Mucosa of descending colon (tissue), 3 donors: ENCODE measurements around the gene PDLIM7. TPM values are rescaled to one million over a fixed set of nuclear protein-coding genes. Genes with fewer than 3 reads are reported as not detected.
A peak's percentile ranks its signal among the peaks of the same experiment; 100 is the strongest.

Source experiments
- ATAC-seq: fragments of 200-7000 bp; cut with Tn5 transposase; one replicate; pipeline ENCODE4 v1.9.1; 2020; ENCODE audit warnings: mild to moderate bottlenecking, moderate library complexity
- DNase-seq, 3 donors: peaks; one replicate each; pipeline ENCODE4 v3.0.0-alpha.2; 2020
- H3K36me3 ChIP-seq: fragments of 200-600 bp; one replicate; pipeline ENCODE4 v1.8.0; 2021; ENCODE audit warnings: low read depth, mild to moderate bottlenecking
- H3K4me1 ChIP-seq: fragments of 200-600 bp; one replicate; pipeline ENCODE4 v1.8.0; 2021; ENCODE audit warnings: low read depth, mild to moderate bottlenecking
- H3K4me3 ChIP-seq: fragments of 200-600 bp; one replicate; pipeline ENCODE4 v1.8.0; 2021; ENCODE audit warnings: mild to moderate bottlenecking
- H3K9me3 ChIP-seq: fragments of 200-600 bp; one replicate; pipeline ENCODE4 v1.8.0; 2021; ENCODE audit warnings: mild to moderate bottlenecking
- CTCF ChIP-seq: fragments of 200-600 bp; IDR thresholded peaks from one replicate; pipeline ENCODE4 v1.8.0; 2022; ENCODE audit warnings: antibody characterized with exemption, mild to moderate bottlenecking
- intact Hi-C, 2 donors: fragments of 100-400 bp; cut with DNase I in 1 of 2; cut with micrococcal nuclease in 1 of 2; formaldehyde crosslinking; loops; one replicate each; pipeline versions ENCODE4 v1.11.0 to v1.11.1; 2022; cut with DNase I, micrococcal nuclease
- total RNA-seq, 3 donors: library from RNA; stranded (reverse); fragmentation: NEBNext Ultra II Directional in 2 of 3; extraction: Animal tissue kit (Norgen Biotek cat#: 25700) in 2 of 3; gene quantifications; one replicate each; pipeline versions ENCODE4 v1.2.1 to v1.2.4, GENCODE V29; 2021 to 2023
- donor health status: DM: no; HTN: no; CAD: no; lungs with moderate emphysema.
- donor health status: DM: no; HTN: no; CAD: no.
- donor health status: DM: no; HTN: yes; CAD: no.

The PDLIM7 gene
- total RNA-seq, 3 donors from 2014 or later = 12.9 to 333 (median 54.0) TPM

DNA sequence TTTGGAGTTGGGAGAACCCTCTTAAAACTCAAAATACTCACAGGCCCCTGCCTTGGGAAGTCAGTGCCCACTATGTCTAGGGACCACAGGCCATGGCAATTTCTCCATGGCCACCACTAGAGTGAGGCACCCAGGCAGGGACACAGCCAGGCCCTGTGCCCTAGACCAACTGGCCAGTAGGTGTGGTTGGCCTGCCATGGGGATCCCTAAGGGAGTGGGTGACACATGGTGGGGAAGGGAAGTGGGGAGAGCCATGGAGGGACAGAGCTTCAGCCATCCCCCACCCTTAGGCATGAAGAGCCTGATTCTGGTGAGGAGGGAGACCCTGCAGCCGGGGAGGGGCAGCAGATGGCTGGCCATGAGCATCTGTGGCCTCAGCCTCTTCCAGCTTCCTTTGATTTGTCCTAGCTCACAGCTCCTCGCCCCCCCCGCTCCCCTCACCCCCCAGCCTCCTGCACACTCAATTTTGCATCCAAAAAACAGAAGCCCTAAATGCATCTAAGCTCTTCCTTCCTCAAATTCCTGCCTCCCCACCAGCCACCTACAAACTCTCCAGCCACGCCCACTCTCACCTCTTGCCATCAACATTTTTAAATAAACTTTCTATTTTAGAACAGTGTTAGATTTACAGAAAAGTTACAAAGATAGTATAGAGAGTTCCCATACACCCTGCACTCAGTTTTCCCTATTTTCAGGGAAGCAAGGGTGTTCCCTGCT lies 22.4 kb downstream of the PDLIM7 start:
- intact Hi-C loops = no loop called here
- Histone ChIP-seq H3K4me1 (peaks cover 10% of the 10 kb centered on the region), H3K9me3 (no peaks in the 10 kb centered on the region), H3K4me3 (no peak overlapping the region), H3K36me3 (no peaks in the 10 kb centered on the region)
- ATAC-seq (no peak), DNase-seq (peak in 1 of 3 donors; percentile 20)
- TF ChIP-seq CTCF = no peak

DNA sequence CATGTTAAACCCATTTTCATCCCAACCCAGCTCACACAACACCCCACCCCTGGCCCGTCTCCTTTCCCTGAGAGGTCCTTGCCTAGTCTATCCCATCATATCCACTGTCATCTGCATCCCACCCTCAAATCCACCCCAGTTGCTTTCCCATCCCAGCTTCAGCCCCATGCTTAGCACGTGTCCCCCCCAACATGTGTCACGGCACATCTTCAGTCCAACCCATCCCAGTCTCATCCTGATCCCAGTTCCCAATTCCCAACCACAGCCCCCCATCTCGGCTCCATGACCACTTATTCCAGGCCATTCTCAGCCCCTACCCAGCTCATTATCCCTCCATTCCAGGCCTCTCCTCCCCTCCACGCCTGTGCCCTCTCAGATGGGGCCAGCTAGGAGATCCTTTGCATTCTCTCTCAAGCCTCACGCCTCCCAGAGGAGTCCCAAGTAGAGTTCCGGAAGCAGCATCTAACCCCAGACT lies 23.4 kb downstream of the PDLIM7 start:
- no peak overlapping the region for H3K4me3 ChIP-seq
- TF ChIP-seq CTCF = no peak
- ATAC-seq (no peak), DNase-seq (peak in 1 of 3 donors; percentile 20)
- H3K9me3 ChIP-seq = no peaks in the 10 kb centered on the region
- no peaks in the 10 kb centered on the region for H3K36me3 ChIP-seq
- H3K4me1 ChIP-seq = peaks cover 10% of the 10 kb centered on the region
- intact Hi-C loops = no loop called here

GRCh38 chr5:177473443-177474001 lies 23.9 kb downstream of the PDLIM7 start, which contains the start of gene DBN1:
TSS of gene DBN1 (minus strand) at chr5:177473634. CDS start at chr5:177473521, 113 bp downstream.
- intact Hi-C loops = no loop called here
- no peaks in the 10 kb centered on the region for H3K36me3 ChIP-seq
- no peaks in the 10 kb centered on the region for H3K9me3 ChIP-seq
- H3K4me1 ChIP-seq = peaks cover 10% of the 10 kb centered on the region
- ATAC-seq (peak; percentile 59), DNase-seq (peak in 2 of 3 donors; percentile 54 to 57)
- TF ChIP-seq CTCF = no peak
- peak within 1 kb of the TSS; percentile 28 for H3K4me3 ChIP-seq

DNA sequence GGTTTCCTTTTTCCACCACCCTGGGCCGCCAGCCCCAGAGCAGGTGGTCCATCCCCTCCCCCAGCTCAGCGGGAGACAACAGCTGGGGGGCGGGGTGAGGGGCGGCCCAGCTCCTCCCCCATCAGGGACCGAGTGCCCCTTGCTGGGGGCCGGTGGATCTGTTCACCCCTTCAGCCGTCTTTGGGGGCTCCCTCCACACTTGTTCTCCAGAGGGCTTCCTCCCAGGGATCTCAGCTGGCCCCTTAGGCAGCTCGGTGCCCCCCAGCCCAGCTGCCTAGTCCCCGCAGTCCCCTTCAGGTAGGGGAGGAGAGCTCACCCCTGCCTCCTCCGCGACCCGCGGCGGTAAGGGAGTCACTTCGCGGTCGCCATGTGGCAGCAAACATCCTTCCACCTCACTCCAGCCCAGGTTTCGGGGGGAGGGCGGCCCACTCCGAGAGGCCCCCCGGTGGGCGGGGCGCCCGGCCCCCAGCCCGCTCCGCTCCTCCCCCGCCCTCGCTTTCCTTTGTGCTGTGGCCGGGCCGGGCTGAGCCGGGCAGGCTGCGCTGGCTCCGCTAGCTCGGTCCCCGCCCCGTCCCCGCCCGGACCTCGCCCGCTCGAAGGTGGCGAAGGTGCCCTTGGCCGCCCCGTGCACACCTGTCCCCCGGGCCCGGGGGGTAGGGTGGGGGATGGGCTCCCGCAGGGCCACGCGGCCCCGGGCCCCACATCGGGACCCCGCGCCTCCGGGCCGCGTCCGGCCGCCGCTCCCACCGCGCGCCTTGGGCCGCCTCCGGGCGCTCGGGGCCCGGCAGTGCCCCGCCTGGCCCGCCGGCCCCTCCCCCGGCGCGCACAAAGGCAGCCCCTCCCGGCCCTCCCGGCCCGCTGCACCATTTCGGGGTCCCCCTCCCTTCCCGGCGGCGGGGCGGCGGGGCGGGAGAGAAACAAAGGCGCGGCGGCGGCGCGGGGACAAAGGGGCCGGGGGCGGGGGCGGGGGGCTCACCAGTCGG lies 24.7 kb downstream of the PDLIM7 start:
- DNase-seq = peak; percentile 47 to 69 (median 67)
- Histone ChIP-seq H3K4me1 (peaks cover 10% of the 10 kb centered on the region), H3K4me3 (peak overlapping the region; percentile 28), H3K9me3 (no peaks in the 10 kb centered on the region), H3K36me3 (no peaks in the 10 kb centered on the region)
- ATAC-seq = peak; percentile 69
- no peak for TF ChIP-seq CTCF
- intact Hi-C loops = no loop called here

GRCh38 chr5:177471610-177472356 lies 25.6 kb downstream of the PDLIM7 start:
- intact Hi-C loops = no loop called here

More at GRCh38 chr5:177471610-177472356, 25.6 kb downstream of the PDLIM7 start:
- ATAC-seq = no peak
- Histone ChIP-seq H3K36me3 (no peaks in the 10 kb centered on the region), H3K4me1 (peaks cover 10% of the 10 kb centered on the region), H3K9me3 (no peaks in the 10 kb centered on the region), H3K4me3 (no peak overlapping the region)
- DNase-seq = peak in 2 of 3 donors; percentile 44 to 62
- TF ChIP-seq CTCF = no peak
